Measurements from ENCODE around the gene PPP4R1. TPM values are rescaled to one million over a fixed set of nuclear protein-coding genes. Genes with fewer than 3 reads are reported as not detected.

Gene PPP4R1
- total and polyA plus RNA-seq, 7 donors, result 10.3 to 36.1 (median 27.8) TPM

- ATAC-seq (no peak), DNase-seq (no peak)
- intact Hi-C loops (cut with DNase I), result loop anchor here (5.0 to 10.0 kb wide), 3 partner anchors 63 to 335 kb away; no protein-coding TSS in a partner anchor
- Histone ChIP-seq H3K27ac (no peak overlapping the region), H3K4me3 (no peak overlapping the region), H3K9me3 (no peaks in the 10 kb centered on the region), H3K4me1 (peaks cover 6% of the 10 kb centered on the region), H3K27me3 (ENCODE audit: insufficient read depth in 3 of 3, low read length in 2 of 3) (no peaks in the 10 kb centered on the region), H3K36me3 (ENCODE audit: insufficient read depth in 1 of 2, low read depth in 1 of 2) (no peaks in the 10 kb centered on the region)
- 58 to 66% (median 62%) methylated on average over 1 of the region's 1 CpG for WGBS, 3 donors
- no peak for TF ChIP-seq CTCF (IDR thresholded peaks at IDR 0.05)
Measured at GRCh38 chr18:9619545-9619944, 5.2 kb upstream of the PPP4R1 start.

- H3K4me1 ChIP-seq, result peaks cover 6% of the 10 kb centered on the region
- no peaks in the 10 kb centered on the region for H3K27me3 ChIP-seq (ENCODE audit: insufficient read depth in 3 of 3, low read length in 2 of 3)
- intact Hi-C loops (cut with DNase I), result loop anchor here (5.0 to 10.0 kb wide), 3 partner anchors 63 to 336 kb away; no protein-coding TSS in a partner anchor
- H3K4me3 ChIP-seq, result no peak overlapping the region
- no peaks in the 10 kb centered on the region for H3K9me3 ChIP-seq
- ATAC-seq (no peak), DNase-seq (no peak)
- TF ChIP-seq CTCF (IDR thresholded peaks at IDR 0.05), result no peak
- H3K27ac ChIP-seq, result no peak overlapping the region
- 69 to 81% (median 73%) methylated on average over 3 of the region's 3 CpGs for WGBS, 3 donors
- no peaks in the 10 kb centered on the region for H3K36me3 ChIP-seq (ENCODE audit: insufficient read depth in 1 of 2, low read depth in 1 of 2)
Measured at GRCh38 chr18:9619056-9619455, 4.7 kb upstream of the PPP4R1 start.

DNA sequence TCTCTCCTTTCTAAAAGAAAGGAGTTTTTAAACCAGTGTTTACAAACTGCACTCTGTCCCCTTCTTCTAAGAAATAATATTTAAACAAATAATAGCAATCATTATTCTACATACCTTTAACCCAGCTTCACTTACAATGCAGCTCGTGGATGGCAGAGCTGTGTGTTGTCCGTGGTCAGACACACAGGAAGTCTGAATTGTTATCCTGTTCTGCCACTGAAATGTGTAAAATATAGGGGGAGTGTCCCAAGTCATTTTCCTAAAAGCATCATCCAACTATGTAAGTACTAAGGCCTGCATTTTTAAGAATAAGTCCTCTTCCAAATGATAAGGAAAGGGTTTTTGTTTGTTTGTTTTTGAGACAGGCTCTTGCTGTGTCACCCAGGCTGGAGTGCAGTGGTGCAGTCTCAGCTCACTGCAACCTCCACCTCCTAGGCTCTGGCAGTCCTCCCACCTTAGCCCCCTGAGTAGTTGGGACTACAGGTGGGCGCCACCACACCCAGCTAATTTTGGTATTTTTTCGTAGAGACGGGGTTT lies 2.7 kb upstream of the PPP4R1 start:
- no peak for ATAC-seq
- no peak for DNase-seq
- H3K9me3 ChIP-seq, result no peaks in the 10 kb centered on the region
- H3K4me3 ChIP-seq, result no peak overlapping the region
- H3K27ac ChIP-seq, result no peak overlapping the region
- WGBS, 3 donors, result 83 to 90% (median 85%) methylated on average over 5 of the region's 5 CpGs
- no peaks in the 10 kb centered on the region for H3K36me3 ChIP-seq (ENCODE audit: insufficient read depth in 1 of 2, low read depth in 1 of 2)
- intact Hi-C loops (cut with DNase I), result loop anchor here (5.0 to 10.0 kb wide), 3 partner anchors 65 to 338 kb away; no protein-coding TSS in a partner anchor
- TF ChIP-seq CTCF (IDR thresholded peaks at IDR 0.05), result no peak
- H3K27me3 ChIP-seq (ENCODE audit: insufficient read depth in 3 of 3, low read length in 2 of 3), result no peaks in the 10 kb centered on the region
- peaks cover 21% of the 10 kb centered on the region for H3K4me1 ChIP-seq

DNA sequence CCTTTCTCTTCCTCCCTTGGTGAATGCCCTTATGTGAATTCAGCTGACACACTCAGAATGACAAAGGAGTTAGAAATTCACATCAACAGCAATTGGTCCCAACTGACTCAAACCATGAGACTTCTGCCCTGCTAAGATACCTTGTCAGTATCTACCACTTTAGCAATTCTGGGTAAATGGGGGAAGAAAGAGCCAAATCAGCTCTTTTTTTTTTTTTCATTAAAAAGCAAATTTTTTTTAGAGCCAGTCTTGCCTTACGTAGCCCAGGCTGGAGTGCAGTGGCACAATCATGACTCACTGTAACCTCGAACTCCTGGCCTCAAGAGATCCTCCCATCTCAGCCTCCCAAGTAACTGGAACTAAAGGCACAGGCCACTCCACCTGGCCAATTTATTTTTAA lies 1.7 kb upstream of the PPP4R1 start:
- Histone ChIP-seq H3K4me3 (no peak overlapping the region), H3K9me3 (no peaks in the 10 kb centered on the region), H3K27me3 (ENCODE audit: insufficient read depth in 3 of 3, low read length in 2 of 3) (no peaks in the 10 kb centered on the region), H3K4me1 (peaks cover 21% of the 10 kb centered on the region), H3K27ac (peak overlapping the region; percentile 91), H3K36me3 (ENCODE audit: insufficient read depth in 1 of 2, low read depth in 1 of 2) (peaks cover 0 to 3% of the 10 kb centered on the region in 2 donors)
- ATAC-seq (no peak), DNase-seq (no peak)
- TF ChIP-seq CTCF (IDR thresholded peaks at IDR 0.05), result no peak
- intact Hi-C loops (cut with DNase I), result loop anchor here (5.0 to 10.0 kb wide), 3 partner anchors 66 to 339 kb away; no protein-coding TSS in a partner anchor
- WGBS, 3 donors, result 97 to 98% (median 98%) methylated on average over 2 of the region's 2 CpGs

All from psoas muscle (tissue), 8 donors.